WERI-Rb-1 (cell line): ENCODE measurements around the gene OR2V1.
"Not testable (repeated sequence)": the region's sequence is repeated elsewhere in the genome, so short reads cannot be mapped to it uniquely, and the experiment has no call there.

Source experiments
- DNase-seq: peaks from one replicate; pipeline ENCODE4 v3.0.0-alpha.2; 2020
- H3K27ac ChIP-seq: fragments of 250-450 bp; sonication (Bioruptor Pico); 2 replicates; pipeline ENCODE4 v1.5.1; 2020; ENCODE audit warnings: mild to moderate bottlenecking, moderate library complexity
- H3K27me3 ChIP-seq: fragments of 250-450 bp; sonication (Bioruptor Pico); 2 replicates; pipeline ENCODE4 v1.5.1; 2021; ENCODE audit warnings: mild to moderate bottlenecking, low read depth, moderate library complexity; ENCODE audit not compliant: insufficient read depth, severe bottlenecking
- H3K36me3 ChIP-seq: fragments of 250-450 bp; sonication (Bioruptor Pico); 2 replicates; pipeline ENCODE4 v1.5.1; 2020; ENCODE audit warnings: mild to moderate bottlenecking, moderate library complexity
- H3K4me3 ChIP-seq: 2 replicates; pipeline ENCODE4 v1.5.1; 2011; ENCODE audit warnings: low read depth, mild to moderate bottlenecking, control low read depth, low read length
- H3K9me3 ChIP-seq: fragments of 250-450 bp; sonication (Bioruptor Pico); 2 replicates; pipeline ENCODE4 v1.5.1; 2021; ENCODE audit warnings: mild to moderate bottlenecking, moderate library complexity; ENCODE audit not compliant: severe bottlenecking
- TF ChIP-seq, protein P1 (sequence below): IDR thresholded peaks from 2 replicates; pipeline ENCODE4 v1.5.1; 2011; ENCODE audit warnings: low read depth, mild to moderate bottlenecking, control low read depth, inconsistent platforms, low read length

Gene OR2V1, protein sequence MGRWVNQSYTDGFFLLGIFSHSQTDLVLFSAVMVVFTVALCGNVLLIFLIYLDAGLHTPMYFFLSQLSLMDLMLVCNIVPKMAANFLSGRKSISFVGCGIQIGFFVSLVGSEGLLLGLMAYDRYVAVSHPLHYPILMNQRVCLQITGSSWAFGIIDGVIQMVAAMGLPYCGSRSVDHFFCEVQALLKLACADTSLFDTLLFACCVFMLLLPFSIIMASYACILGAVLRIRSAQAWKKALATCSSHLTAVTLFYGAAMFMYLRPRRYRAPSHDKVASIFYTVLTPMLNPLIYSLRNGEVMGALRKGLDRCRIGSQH

GRCh38 chr5:181130832-181131496 is at the start of gene OR2V1:
OR2V1 (minus strand) TSS chr5:181131169; CDS start chr5:181125304, 5,865 bp downstream.
- no peak within 1 kb of the TSS for H3K27ac ChIP-seq
- no peaks in the 10 kb centered on the region for H3K36me3 ChIP-seq
- no peak for DNase-seq
- TF ChIP-seq, protein P1, sequence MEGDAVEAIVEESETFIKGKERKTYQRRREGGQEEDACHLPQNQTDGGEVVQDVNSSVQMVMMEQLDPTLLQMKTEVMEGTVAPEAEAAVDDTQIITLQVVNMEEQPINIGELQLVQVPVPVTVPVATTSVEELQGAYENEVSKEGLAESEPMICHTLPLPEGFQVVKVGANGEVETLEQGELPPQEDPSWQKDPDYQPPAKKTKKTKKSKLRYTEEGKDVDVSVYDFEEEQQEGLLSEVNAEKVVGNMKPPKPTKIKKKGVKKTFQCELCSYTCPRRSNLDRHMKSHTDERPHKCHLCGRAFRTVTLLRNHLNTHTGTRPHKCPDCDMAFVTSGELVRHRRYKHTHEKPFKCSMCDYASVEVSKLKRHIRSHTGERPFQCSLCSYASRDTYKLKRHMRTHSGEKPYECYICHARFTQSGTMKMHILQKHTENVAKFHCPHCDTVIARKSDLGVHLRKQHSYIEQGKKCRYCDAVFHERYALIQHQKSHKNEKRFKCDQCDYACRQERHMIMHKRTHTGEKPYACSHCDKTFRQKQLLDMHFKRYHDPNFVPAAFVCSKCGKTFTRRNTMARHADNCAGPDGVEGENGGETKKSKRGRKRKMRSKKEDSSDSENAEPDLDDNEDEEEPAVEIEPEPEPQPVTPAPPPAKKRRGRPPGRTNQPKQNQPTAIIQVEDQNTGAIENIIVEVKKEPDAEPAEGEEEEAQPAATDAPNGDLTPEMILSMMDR: no peak
- H3K27me3 ChIP-seq: peaks cover 25% of the 10 kb centered on the region
- no peaks in the 10 kb centered on the region for H3K9me3 ChIP-seq
- no peak within 1 kb of the TSS for H3K4me3 ChIP-seq

GRCh38 chr5:181177559-181177958 is 46.6 kb upstream of the OR2V1 start:
- not testable (repeated sequence) for H3K27ac ChIP-seq, H3K27me3 ChIP-seq, H3K9me3 ChIP-seq, H3K4me3 ChIP-seq, DNase-seq, H3K36me3 ChIP-seq

DNA sequence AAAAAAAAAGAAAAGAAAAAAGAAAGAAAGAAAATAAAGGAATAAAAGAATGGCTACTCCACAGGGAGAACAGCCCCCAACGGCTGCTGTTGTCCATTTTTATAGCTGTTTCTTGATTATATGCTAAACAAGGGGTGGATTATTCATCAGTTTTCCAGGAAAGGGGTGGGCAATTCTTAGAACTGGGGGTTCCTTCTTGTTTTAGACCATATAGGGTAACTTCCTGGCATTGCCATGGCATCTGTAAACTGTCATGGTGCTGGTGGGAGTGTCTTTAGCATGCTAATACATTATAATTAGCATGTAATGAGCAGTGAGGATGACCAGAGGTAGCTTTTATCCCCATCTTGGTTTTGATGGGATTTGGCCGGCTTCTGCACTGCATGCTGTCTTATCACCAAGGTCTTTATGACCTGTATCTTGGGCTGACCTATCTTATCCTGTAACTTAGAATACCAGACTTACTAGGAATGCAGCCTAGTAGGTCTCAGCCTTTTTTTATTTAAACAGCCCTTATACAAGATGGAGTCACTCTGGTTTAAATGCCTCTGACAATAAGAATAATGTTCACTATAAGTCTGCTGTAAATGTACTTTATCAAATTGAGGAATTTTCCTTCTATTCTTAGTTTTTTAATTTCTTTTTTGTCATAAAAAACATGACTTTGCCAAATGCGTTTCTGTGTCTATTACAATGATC is 45.4 kb upstream of the OR2V1 start:
- H3K27ac ChIP-seq: no peak overlapping the region
- no peaks in the 10 kb centered on the region for H3K36me3 ChIP-seq
- TF ChIP-seq, protein P1: no peak
- H3K9me3 ChIP-seq: no peaks in the 10 kb centered on the region
- no peaks in the 10 kb centered on the region for H3K27me3 ChIP-seq
- no peak overlapping the region for H3K4me3 ChIP-seq
- DNase-seq: no peak

DNA sequence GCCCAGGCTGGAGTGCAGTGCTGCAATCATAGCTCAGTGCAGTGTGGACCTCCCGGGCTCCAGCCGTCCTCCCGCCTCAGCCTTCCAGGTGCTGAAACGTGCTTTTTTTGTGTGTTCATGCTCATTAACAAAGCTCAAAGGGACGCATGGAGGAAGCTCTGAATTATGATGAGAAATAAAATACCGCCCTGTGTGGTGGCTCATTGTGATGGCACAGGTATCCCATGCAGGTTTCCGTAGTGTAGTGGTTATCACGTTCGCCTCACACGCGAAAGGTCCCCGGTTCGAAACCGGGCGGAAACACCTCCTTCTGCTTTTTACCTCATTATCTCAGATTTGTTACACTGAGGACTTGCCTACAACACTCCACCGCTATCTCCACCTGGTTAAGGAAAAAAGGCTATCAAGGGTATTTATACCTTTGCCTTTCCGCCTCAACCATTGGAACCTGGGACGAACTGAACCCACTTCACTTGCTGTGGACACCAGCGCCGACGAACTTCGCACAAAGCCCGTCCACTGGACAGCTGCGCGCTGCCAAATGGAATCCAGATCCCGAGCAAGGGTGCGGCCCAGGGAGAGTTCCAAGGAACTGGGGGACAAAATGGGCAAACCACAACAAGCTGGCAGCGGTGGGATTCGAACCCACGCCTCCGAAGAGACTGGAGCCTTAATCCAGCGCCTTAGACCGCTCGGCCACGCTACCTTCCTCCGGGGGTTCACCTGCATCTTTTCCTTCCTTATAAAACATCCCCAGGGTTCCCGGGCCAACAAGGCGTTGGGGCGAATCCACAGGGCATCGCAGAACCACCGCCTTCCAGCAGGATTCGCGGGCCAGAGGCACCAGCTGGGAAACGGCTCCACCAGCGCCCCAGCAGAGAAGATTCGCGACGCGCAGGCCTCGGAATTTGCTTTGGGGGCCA is 42.7 kb upstream of the OR2V1 start:
- Histone ChIP-seq H3K9me3 (no peaks in the 10 kb centered on the region), H3K36me3 (no peaks in the 10 kb centered on the region), H3K4me3 (no peak overlapping the region), H3K27me3 (no peaks in the 10 kb centered on the region), H3K27ac (no peak overlapping the region)
- TF ChIP-seq, protein P1: no peak
- DNase-seq: no peak

DNA sequence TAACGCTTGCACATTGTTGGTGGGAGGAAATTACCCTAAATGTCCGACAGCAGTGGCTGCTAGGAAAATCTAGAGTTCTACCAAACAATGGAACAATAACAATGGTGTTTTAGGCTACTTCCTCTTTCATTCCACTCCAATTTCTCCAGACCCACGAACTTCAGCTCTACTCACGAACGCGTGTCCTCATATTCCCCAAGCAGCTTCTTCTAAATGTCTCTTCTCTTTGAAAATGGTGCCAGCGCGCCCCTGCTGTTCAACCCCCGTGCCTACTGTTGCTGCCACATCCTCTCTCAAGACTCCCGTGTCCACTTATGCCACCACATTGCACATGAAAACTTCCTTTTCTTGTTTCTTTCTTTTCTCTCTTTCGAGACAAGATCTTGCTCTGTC is 42.1 kb upstream of the OR2V1 start:
- TF ChIP-seq, protein P1: no peak
- H3K27ac ChIP-seq: no peak overlapping the region
- no peaks in the 10 kb centered on the region for H3K9me3 ChIP-seq
- no peaks in the 10 kb centered on the region for H3K27me3 ChIP-seq
- no peaks in the 10 kb centered on the region for H3K36me3 ChIP-seq
- no peak overlapping the region for H3K4me3 ChIP-seq
- no peak for DNase-seq
